Calu3 (cell line): ENCODE results near the gene CHAC1. TPM values are rescaled to one million over a fixed set of nuclear protein-coding genes. Genes with fewer than 3 reads are reported as not detected.
A peak's percentile ranks its signal among the peaks of the same experiment; 100 is the strongest.
"Not testable (repeated sequence)": the region's sequence is repeated elsewhere in the genome, so short reads cannot be mapped to it uniquely, and the experiment has no call there.

Experiments
- BruUV-seq: library from RNA; stranded (reverse); fragments of 400-500 nt; replicated peaks from 2 replicates; lab custom pipeline; 2021; lab: Mats Ljungman, UMichigan
- CTCF ChIA-PET: fragments of 300-600 bp; sonication (Branson Sonifier 250); formaldehyde crosslinking; loops from one replicate; lab custom pipeline; 2022; ENCODE audit warnings: antibody characterized with exemption; lab: Charles Lee
- DNase-seq: peaks from one replicate; pipeline ENCODE4 v3.0.0; 2022
- H3K27ac Mint-ChIP-seq: one replicate; pipeline ENCODE4 v1.8.0; 2022; ENCODE audit warnings: mixed read lengths; ENCODE audit not compliant: unreplicated experiment
- H3K27me3 Mint-ChIP-seq: one replicate; pipeline ENCODE4 v1.8.0; 2022; ENCODE audit warnings: mixed read lengths; ENCODE audit not compliant: unreplicated experiment
- H3K36me3 Mint-ChIP-seq: one replicate; pipeline ENCODE4 v1.8.0; 2022; ENCODE audit warnings: mild to moderate bottlenecking, moderate library complexity, mixed read lengths; ENCODE audit not compliant: insufficient read depth, unreplicated experiment
- H3K4me1 Mint-ChIP-seq: one replicate; pipeline ENCODE4 v1.8.0; 2022; ENCODE audit warnings: mild to moderate bottlenecking, low read depth, mixed read lengths; ENCODE audit not compliant: unreplicated experiment
- H3K4me3 Mint-ChIP-seq: one replicate; pipeline ENCODE4 v1.8.0; 2022; ENCODE audit warnings: mild to moderate bottlenecking, low read depth, moderate library complexity, mixed read lengths; ENCODE audit not compliant: unreplicated experiment
- H3K9me3 Mint-ChIP-seq: one replicate; pipeline ENCODE4 v1.8.0; 2022; ENCODE audit warnings: low read depth, mixed read lengths; ENCODE audit not compliant: unreplicated experiment
- intact Hi-C: fragments of 100-400 bp; cut with micrococcal nuclease; formaldehyde crosslinking; loops from one replicate; pipeline ENCODE4 v1.10.0; 2022; ENCODE audit not compliant: unreplicated experiment
- total RNA-seq: library from RNA; stranded (reverse); gene quantifications from 2 replicates; pipeline ENCODE4 v1.2.3, GENCODE V29; 2022
- TF ChIP-seq, protein P1 (sequence below): fragments of 200-600 bp; IDR thresholded peaks from one replicate; pipeline ENCODE4 v1.8.0; 2022; ENCODE audit warnings: antibody characterized with exemption; ENCODE audit not compliant: unreplicated experiment

Gene CHAC1
- total RNA-seq, 1 experiment from 2014 or later = 5.2 TPM

- no peak overlapping the region for H3K4me3 Mint-ChIP-seq
- H3K9me3 Mint-ChIP-seq = no peaks in the 10 kb centered on the region
- intact Hi-C loops = loop anchor here (10.0 kb wide), 1 partner anchor 56 kb away; no protein-coding TSS in a partner anchor
- no TSS peak for BruUV-seq
- CTCF ChIA-PET = interaction anchor here (0.6 kb wide), 1 partner anchor 117 kb away, joined by 3 read pairs; no protein-coding TSS in a partner anchor
- peaks cover 11% of the 10 kb centered on the region for H3K36me3 Mint-ChIP-seq
- TF ChIP-seq, protein P1, sequence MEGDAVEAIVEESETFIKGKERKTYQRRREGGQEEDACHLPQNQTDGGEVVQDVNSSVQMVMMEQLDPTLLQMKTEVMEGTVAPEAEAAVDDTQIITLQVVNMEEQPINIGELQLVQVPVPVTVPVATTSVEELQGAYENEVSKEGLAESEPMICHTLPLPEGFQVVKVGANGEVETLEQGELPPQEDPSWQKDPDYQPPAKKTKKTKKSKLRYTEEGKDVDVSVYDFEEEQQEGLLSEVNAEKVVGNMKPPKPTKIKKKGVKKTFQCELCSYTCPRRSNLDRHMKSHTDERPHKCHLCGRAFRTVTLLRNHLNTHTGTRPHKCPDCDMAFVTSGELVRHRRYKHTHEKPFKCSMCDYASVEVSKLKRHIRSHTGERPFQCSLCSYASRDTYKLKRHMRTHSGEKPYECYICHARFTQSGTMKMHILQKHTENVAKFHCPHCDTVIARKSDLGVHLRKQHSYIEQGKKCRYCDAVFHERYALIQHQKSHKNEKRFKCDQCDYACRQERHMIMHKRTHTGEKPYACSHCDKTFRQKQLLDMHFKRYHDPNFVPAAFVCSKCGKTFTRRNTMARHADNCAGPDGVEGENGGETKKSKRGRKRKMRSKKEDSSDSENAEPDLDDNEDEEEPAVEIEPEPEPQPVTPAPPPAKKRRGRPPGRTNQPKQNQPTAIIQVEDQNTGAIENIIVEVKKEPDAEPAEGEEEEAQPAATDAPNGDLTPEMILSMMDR = no peak
- no peak for DNase-seq
- no peaks in the 10 kb centered on the region for H3K27me3 Mint-ChIP-seq
- peaks cover 13% of the 10 kb centered on the region for H3K4me1 Mint-ChIP-seq
- H3K27ac Mint-ChIP-seq = peak overlapping the region; percentile 44
Observed at GRCh38 chr15:40960151-40960885, 7.0 kb downstream of the CHAC1 start.

GRCh38 chr15:40960925-40961324 is 7.7 kb downstream of the CHAC1 start:
- H3K27ac Mint-ChIP-seq = no peak overlapping the region
- peaks cover 11% of the 10 kb centered on the region for H3K4me1 Mint-ChIP-seq
- DNase-seq = peak; percentile 74
- H3K36me3 Mint-ChIP-seq = peaks cover 11% of the 10 kb centered on the region
- TF ChIP-seq, protein P1 = no peak
- no peaks in the 10 kb centered on the region for H3K27me3 Mint-ChIP-seq
- no TSS peak for BruUV-seq
- H3K4me3 Mint-ChIP-seq = no peak overlapping the region
- CTCF ChIA-PET = interaction anchor here (0.6 kb wide), 2 partner anchors 116 to 131 kb away, joined by 3 to 4 read pairs; no protein-coding TSS in a partner anchor
- no peaks in the 10 kb centered on the region for H3K9me3 Mint-ChIP-seq
- intact Hi-C loops = loop anchor here (10.0 kb wide), 1 partner anchor 56 kb away; no protein-coding TSS in a partner anchor

DNA sequence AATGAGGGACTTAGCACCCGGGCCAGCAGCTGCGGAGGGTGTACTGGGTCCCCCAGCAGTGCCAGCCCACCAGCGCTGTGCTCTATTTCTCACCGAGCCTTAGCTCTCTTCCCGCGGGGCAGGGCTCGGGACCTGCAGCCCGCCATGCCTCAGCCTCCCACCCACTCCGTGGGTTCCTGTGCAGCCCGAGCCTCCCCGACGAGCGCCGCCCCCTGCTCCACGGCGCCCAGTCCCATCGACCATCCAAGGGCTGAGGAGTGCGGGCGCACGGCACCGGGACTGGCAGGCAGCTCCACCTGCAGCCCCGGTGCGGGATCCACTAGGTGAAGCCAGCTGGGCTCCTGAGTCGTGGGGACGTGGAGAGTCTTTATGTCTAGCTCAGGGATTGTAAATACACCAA is 8.5 kb downstream of the CHAC1 start:
- H3K9me3 Mint-ChIP-seq, H3K4me1 Mint-ChIP-seq, CTCF ChIA-PET, BruUV-seq, DNase-seq, H3K27ac Mint-ChIP-seq, H3K27me3 Mint-ChIP-seq, H3K4me3 Mint-ChIP-seq: not testable (repeated sequence)
- intact Hi-C loops = loop anchor here (10.0 kb wide), 1 partner anchor 57 kb away; no protein-coding TSS in a partner anchor
- peaks cover 11% of the 10 kb centered on the region for H3K36me3 Mint-ChIP-seq

GRCh38 chr15:40962317-40962716 is 9.0 kb downstream of the CHAC1 start:
- H3K9me3 Mint-ChIP-seq, H3K27me3 Mint-ChIP-seq, DNase-seq, H3K27ac Mint-ChIP-seq, BruUV-seq, H3K4me1 Mint-ChIP-seq, H3K4me3 Mint-ChIP-seq: not testable (repeated sequence)
- peaks cover 11% of the 10 kb centered on the region for H3K36me3 Mint-ChIP-seq
- intact Hi-C loops = loop anchor here (10.0 kb wide), 1 partner anchor 58 kb away; no protein-coding TSS in a partner anchor
- CTCF ChIA-PET = interaction anchor here (0.6 kb wide), 1 partner anchor 640 kb away, joined by 3 read pairs; no protein-coding TSS in a partner anchor

- intact Hi-C loops = loop anchor here (10.0 kb wide), 1 partner anchor 58 kb away; no protein-coding TSS in a partner anchor
- peaks cover 7% of the 10 kb centered on the region for H3K36me3 Mint-ChIP-seq
- H3K27ac Mint-ChIP-seq = no peak overlapping the region
- TF ChIP-seq, protein P1 = no peak
- peaks cover 6% of the 10 kb centered on the region for H3K4me1 Mint-ChIP-seq
- no peaks in the 10 kb centered on the region for H3K27me3 Mint-ChIP-seq
- BruUV-seq = no TSS peak
- CTCF ChIA-PET = no interaction called here
- H3K4me3 Mint-ChIP-seq = no peak overlapping the region
- no peaks in the 10 kb centered on the region for H3K9me3 Mint-ChIP-seq
- DNase-seq = no peak
Observed at GRCh38 chr15:40963201-40963600, 9.9 kb downstream of the CHAC1 start.
